H54 (cell line): ENCODE measurements around the gene BRAF.
A peak's percentile ranks its signal among the peaks of the same experiment; 100 is the strongest.
"Not testable (repeated sequence)": the region's sequence is repeated elsewhere in the genome, so short reads cannot be mapped to it uniquely, and the experiment has no call there.

Experiments
- DNase-seq: peaks from one replicate; pipeline ENCODE4 v3.0.0; 2011; ENCODE audit warnings: low spot score, mixed read lengths; ENCODE audit not compliant: insufficient read length
- FAIRE-seq: peaks from 3 replicates; lab custom pipeline; 2011; peaks lifted over from hg19 to GRCh38; lab: Jason Lieb, UNC
- POLR2A ChIP-seq: IDR thresholded peaks from 2 replicates; pipeline ENCODE4 v1.6.1; 2011; ENCODE audit warnings: low read depth, mild to moderate bottlenecking, low read length

BRAF gene

DNA sequence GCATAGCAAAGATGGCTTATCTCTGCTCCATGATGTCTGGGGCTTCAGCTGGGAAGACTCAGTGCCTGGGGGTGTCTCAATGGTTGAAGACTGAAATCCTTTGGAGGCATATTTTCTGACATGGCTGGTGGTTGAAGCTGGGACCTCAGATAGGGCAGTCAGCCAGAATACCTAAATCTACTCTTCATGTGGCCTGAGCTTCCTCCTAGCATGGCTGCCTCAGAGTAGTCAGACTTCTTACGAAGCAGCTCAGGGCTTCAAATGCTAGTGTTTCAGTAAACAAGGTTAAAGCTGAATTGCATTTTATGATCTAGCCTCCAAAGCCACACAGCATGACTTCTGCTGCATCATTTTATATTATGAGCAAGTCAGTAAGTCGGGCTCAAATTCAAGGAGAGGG lies 2.6 kb upstream of the BRAF start:
- no peak for TF ChIP-seq POLR2A
- FAIRE-seq (no peak), DNase-seq (no peak)

DNA sequence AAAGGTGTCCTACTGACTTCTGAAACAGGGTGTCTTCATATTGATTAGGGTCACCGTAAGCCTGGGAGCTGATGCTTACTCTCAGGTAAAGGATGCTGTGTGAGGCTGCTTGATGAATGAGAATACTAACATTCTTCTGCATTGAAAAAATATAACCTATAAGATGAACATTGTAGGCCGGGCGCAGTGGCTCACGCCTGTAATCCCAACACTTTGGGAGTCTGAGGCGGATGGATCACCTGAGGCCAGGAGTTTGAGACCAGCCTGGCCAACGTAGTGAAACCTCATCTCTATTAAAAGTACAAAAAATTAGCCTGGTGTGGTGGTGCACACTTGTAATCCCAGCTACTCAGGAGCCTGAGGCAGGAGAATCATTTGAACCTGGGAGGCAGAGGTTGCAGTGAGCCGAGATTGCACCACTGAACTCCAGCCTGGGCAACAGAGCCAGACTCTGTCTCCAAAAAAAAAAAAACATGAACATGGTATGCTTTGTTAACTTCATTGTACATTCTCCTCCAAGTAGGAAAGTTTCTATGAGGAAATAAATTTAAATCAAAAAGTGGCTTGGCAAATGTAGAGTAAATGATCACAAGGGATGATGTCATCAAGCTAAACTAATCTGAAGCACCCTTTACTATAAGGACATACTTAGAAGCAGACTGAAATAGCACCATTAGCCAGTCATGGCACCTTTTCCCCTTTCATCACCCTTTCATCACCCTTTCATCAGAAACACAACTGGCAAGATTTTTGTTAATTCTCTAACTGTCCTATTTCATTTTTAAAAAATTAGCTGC lies 1.5 kb upstream of the BRAF start:
- FAIRE-seq, result no peak
- no peak for DNase-seq
- TF ChIP-seq POLR2A, result no peak

GRCh38 chr7:140924019-140924820 lies 509 bp downstream of the BRAF start:
- DNase-seq (peak; percentile 44), FAIRE-seq (peak; percentile 38)
- 0 out of 2 replicates have a peak, but pooled peaks have one; percentile 9 for TF ChIP-seq POLR2A

DNA sequence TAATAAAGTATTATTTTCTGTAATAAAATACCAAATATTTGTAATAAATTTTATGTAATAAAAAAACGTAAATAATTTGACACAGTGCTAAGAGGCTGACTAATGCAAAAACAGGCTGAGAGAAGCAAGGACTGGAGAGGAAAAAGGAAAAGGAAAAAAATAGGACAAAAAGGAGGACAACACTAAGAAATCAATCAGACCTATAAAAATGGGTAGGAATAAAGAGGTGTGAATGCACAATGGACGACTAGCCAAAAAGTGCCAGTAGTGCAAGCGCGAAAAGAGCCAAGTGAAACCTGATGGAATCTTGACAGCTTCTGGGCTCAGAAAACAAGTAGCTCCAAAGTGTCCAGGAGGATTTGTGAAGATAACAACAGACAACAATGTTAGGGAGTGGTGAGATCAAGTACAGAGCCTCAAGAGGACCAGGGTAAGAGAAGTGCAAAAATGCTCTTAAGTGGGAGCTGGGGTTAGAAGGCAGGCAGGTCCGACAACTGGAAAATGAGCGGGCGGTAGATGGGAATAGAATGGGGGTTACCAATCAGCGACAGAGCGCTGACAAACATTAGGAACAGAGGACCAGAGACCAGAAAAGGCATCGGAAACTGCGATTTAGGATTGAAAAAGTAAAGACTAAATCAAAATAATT lies 1.2 kb downstream of the BRAF start:
- FAIRE-seq (no peak), DNase-seq (no peak)
- TF ChIP-seq POLR2A, result no peak

DNA sequence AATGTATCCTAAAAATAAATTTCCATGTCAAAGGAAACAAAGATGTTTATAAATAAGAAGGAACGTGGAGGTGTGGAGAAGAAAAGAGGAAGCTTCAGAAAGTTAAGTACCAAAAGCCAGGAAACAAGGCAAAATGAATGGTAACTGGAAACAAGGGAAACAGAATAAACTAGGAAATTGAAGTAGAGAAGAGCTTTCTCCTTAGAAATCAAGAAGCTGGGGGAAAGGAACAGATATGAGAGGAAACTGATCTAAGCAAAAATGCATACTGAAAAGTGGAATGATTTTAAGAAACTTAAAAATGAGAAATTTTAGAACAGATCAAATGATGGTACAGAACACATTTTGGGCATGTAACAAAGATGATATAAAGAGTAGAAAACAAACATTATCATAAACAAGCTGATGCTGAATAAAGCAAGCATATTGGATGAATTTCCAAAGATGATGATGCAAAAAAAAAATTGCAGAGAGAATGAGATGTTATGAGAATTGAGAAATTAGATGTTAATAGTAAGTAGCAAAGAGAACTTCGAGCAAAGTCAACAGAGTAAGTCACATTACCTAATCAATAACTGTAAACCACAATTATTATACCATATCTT lies 1.9 kb downstream of the BRAF start:
- FAIRE-seq (no peak), DNase-seq (no peak)
- no peak for TF ChIP-seq POLR2A

DNA sequence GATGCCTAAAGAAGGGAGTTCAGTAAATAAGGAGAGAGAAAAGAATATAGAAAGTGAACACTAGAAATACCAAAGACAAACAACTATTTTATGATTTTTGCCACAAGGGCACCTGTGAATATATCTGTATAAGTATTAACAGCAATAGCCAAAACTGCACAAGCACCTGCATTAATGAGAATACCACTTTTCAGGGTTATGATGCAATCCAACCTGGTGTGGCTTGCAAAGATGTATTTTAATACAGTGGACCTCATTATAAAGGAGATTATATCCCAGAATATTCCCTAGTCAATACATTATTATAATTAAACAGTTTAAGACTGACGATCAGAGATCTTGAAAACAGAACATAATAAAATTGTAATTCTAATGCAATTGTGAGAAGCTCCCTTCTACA lies 4.0 kb downstream of the BRAF start:
- no peak for FAIRE-seq
- TF ChIP-seq POLR2A, result no peak
- DNase-seq, result no peak

DNA sequence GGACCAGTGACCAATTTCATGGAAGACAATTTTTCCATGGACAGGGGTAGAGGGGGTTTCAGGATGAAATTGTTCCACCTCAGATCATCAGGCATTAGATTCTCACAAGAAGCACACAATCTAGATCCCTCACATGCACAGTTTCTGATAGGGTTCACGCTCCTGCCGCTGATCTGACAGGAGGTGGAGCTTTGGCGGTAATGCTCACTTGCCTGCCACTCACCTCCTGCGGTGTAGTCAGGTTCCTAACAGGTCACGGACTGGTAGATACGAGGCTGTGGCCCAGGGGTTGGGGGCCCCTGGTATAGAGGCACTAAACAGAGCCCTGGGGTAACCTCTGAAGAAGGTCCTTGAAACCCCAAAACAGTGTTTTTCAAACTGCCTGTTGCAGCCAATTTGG lies 6.5 kb downstream of the BRAF start:
- TF ChIP-seq POLR2A, result no peak
- no peak for FAIRE-seq
- no peak for DNase-seq

GRCh38 chr7:140917258-140917657 lies 7.5 kb downstream of the BRAF start:
- TF ChIP-seq POLR2A, result no peak
- DNase-seq (no peak), FAIRE-seq (no peak)

- DNase-seq (no peak), FAIRE-seq (no peak)
- TF ChIP-seq POLR2A, result no peak
These were observed 8.7 kb downstream of the BRAF start for GRCh38 chr7:140915935-140916555.

- no peak for DNase-seq
- no peak for TF ChIP-seq POLR2A
- peak; percentile 48 for FAIRE-seq
These were observed 10.6 kb downstream of the BRAF start for GRCh38 chr7:140914083-140914482.

GRCh38 chr7:140913596-140913928 lies 11.2 kb downstream of the BRAF start:
- not testable (repeated sequence) for FAIRE-seq, DNase-seq

- DNase-seq (no peak), FAIRE-seq (no peak)
- TF ChIP-seq POLR2A, result no peak
These were observed 13.0 kb downstream of the BRAF start for GRCh38 chr7:140911746-140912145.

- TF ChIP-seq POLR2A, result no peak
- DNase-seq, result no peak
- FAIRE-seq, result no peak
These were observed 15.1 kb downstream of the BRAF start for GRCh38 chr7:140909476-140910161.
